BE2C (cell line): ENCODE measurements around the gene EGF.

Experiments used
- DNase-seq: peaks from one replicate; pipeline ENCODE4 v3.0.0-alpha.2; 2020
- H3K27me3 ChIP-seq: fragments of 250-450 bp; sonication (Bioruptor Pico); 2 replicates; pipeline ENCODE4 v1.5.1; 2020; ENCODE audit warnings: mild to moderate bottlenecking
- H3K36me3 ChIP-seq: fragments of 250-450 bp; sonication (Bioruptor Pico); 2 replicates; pipeline ENCODE4 v1.5.1; 2020; ENCODE audit warnings: mild to moderate bottlenecking
- H3K4me1 ChIP-seq: fragments of 250-450 bp; sonication (Bioruptor Pico); 2 replicates; pipeline ENCODE4 v1.5.1; 2020
- H3K4me3 ChIP-seq: 2 replicates; pipeline ENCODE4 v1.5.1; 2011; ENCODE audit warnings: low read depth, low read length
- H3K9me3 ChIP-seq: fragments of 250-450 bp; sonication (Bioruptor Pico); 2 replicates; pipeline ENCODE4 v1.5.1; 2020
- CTCF ChIP-seq: IDR thresholded peaks from 2 replicates; pipeline ENCODE4 v1.5.1; 2012; ENCODE audit warnings: mild to moderate bottlenecking, low read depth, low read length

EGF gene

GRCh38 chr4:109979920-109980717 is 67.4 kb downstream of the EGF start:
- Histone ChIP-seq H3K36me3 (no peaks in the 10 kb centered on the region), H3K4me3 (no peak overlapping the region), H3K4me1 (no peaks in the 10 kb centered on the region), H3K27me3 (peaks cover 33% of the 10 kb centered on the region), H3K9me3 (no peaks in the 10 kb centered on the region)
- DNase-seq: no peak
- TF ChIP-seq CTCF: no peak

- Histone ChIP-seq H3K36me3 (no peaks in the 10 kb centered on the region), H3K27me3 (peaks cover 33% of the 10 kb centered on the region), H3K9me3 (no peaks in the 10 kb centered on the region), H3K4me1 (no peaks in the 10 kb centered on the region), H3K4me3 (no peak overlapping the region)
- no peak for TF ChIP-seq CTCF
- no peak for DNase-seq
Observed at GRCh38 chr4:109981936-109982335, 69.3 kb downstream of the EGF start.

- no peaks in the 10 kb centered on the region for H3K4me1 ChIP-seq
- no peak overlapping the region for H3K4me3 ChIP-seq
- DNase-seq: no peak
- peaks cover 33% of the 10 kb centered on the region for H3K27me3 ChIP-seq
- no peak for TF ChIP-seq CTCF
- no peaks in the 10 kb centered on the region for H3K9me3 ChIP-seq
- no peaks in the 10 kb centered on the region for H3K36me3 ChIP-seq
Observed at GRCh38 chr4:109982521-109982920, 69.8 kb downstream of the EGF start.

- Histone ChIP-seq H3K27me3 (peaks cover 18% of the 10 kb centered on the region), H3K4me3 (no peak overlapping the region), H3K9me3 (no peaks in the 10 kb centered on the region), H3K36me3 (no peaks in the 10 kb centered on the region), H3K4me1 (no peaks in the 10 kb centered on the region)
- TF ChIP-seq CTCF: no peak
- DNase-seq: no peak
Observed at GRCh38 chr4:109985993-109986974, 73.6 kb downstream of the EGF start.

- H3K27me3 ChIP-seq: peaks cover 18% of the 10 kb centered on the region
- no peak for DNase-seq
- no peaks in the 10 kb centered on the region for H3K9me3 ChIP-seq
- no peak overlapping the region for H3K4me3 ChIP-seq
- H3K4me1 ChIP-seq: no peaks in the 10 kb centered on the region
- H3K36me3 ChIP-seq: no peaks in the 10 kb centered on the region
- TF ChIP-seq CTCF: no peak
Observed at GRCh38 chr4:109989044-109989443, 76.4 kb downstream of the EGF start.

GRCh38 chr4:109989618-109990017 is 76.9 kb downstream of the EGF start:
- H3K27me3 ChIP-seq: peaks cover 24% of the 10 kb centered on the region
- H3K4me1 ChIP-seq: no peaks in the 10 kb centered on the region
- TF ChIP-seq CTCF: no peak
- H3K4me3 ChIP-seq: no peak overlapping the region
- no peaks in the 10 kb centered on the region for H3K9me3 ChIP-seq
- no peaks in the 10 kb centered on the region for H3K36me3 ChIP-seq
- DNase-seq: no peak
